Measurements from ENCODE around the gene ZBED6.

DNA sequence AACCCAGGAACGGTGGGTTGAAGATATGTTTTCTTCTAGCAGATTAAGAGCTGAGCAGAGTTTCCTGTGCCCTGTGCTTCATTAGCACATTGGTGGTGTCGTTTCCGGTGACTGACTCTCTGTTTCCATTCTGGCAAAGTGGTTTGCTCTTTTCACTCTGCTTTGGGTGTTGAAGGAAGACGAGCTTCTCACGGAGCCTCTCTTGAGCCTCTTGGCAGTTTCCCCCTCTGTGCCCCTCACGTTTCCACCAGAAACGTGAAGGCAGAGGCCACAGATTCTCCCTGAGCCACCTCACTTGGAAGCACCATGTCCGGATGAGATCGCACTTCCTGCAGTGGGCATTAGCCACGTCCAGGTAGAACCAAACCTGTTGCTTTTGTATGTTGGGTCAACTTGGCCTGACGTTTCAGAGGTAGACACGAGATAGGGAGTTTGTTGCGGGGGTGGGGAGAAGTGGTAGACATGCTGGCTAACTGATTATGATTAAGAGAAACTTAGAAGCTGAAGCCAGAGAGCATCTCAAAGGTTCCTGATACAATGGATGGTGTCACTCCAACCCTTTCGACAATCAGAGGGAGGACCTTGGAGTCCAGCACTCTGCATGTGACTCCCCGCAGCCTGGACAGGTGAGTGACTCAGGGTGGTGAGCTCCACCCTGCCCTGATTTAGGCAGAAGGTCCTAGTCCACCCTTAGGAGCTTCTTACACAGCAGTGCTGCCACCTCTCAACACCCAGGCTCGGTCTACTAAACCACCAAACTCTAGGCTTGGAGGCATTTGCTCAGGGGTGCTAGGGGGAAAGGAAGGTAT lies 30.2 kb upstream of the ZBED6 start, which contains the start of gene LAX1:
- TF ChIP-seq EZH2 (IDR thresholded peaks at IDR 0.05; ENCODE audit: borderline replicate concordance, low read length): no peak
- TF ChIP-seq, protein P1, sequence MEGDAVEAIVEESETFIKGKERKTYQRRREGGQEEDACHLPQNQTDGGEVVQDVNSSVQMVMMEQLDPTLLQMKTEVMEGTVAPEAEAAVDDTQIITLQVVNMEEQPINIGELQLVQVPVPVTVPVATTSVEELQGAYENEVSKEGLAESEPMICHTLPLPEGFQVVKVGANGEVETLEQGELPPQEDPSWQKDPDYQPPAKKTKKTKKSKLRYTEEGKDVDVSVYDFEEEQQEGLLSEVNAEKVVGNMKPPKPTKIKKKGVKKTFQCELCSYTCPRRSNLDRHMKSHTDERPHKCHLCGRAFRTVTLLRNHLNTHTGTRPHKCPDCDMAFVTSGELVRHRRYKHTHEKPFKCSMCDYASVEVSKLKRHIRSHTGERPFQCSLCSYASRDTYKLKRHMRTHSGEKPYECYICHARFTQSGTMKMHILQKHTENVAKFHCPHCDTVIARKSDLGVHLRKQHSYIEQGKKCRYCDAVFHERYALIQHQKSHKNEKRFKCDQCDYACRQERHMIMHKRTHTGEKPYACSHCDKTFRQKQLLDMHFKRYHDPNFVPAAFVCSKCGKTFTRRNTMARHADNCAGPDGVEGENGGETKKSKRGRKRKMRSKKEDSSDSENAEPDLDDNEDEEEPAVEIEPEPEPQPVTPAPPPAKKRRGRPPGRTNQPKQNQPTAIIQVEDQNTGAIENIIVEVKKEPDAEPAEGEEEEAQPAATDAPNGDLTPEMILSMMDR (IDR thresholded peaks at IDR 0.05; ENCODE audit: low read length): no peak; the same call in 1 of the 2 replicates

Measured in OCI-LY1 (cell line).